Activated naive CD8-positive, alpha-beta T cell treated with anti-CD3 and anti-CD28 coated beads, Interleukin-2, amount 50 U/mL, for 24 hours (primary cell): Measurements from ENCODE around the gene SLC9A8.

ENCODE experiments used
- ATAC-seq: fragments of 150-1000 bp; cut with Tn5 transposase; one replicate; pipeline ENCODE4 v1.10.0; 2021
- DNase-seq: peaks from one replicate; pipeline ENCODE4 v3.0.0; 2021
- H3K27ac Mint-ChIP-seq: one replicate; pipeline ENCODE4 v1.8.0; 2021; ENCODE audit warnings: mild to moderate bottlenecking, mixed read lengths
- H3K27me3 Mint-ChIP-seq: one replicate; pipeline ENCODE4 v1.8.0; 2021; ENCODE audit warnings: mixed read lengths
- H3K36me3 Mint-ChIP-seq: one replicate; pipeline ENCODE4 v1.8.0; 2021; ENCODE audit warnings: low read depth, mixed read lengths
- H3K4me1 Mint-ChIP-seq: one replicate; pipeline ENCODE4 v1.8.0; 2021; ENCODE audit warnings: mixed read lengths
- H3K4me3 Mint-ChIP-seq: one replicate; pipeline ENCODE4 v1.8.0; 2021; ENCODE audit warnings: mild to moderate bottlenecking, moderate library complexity, mixed read lengths
- H3K9me3 Mint-ChIP-seq: one replicate; pipeline ENCODE4 v1.8.0; 2021; ENCODE audit warnings: mixed read lengths

SLC9A8 gene

DNA sequence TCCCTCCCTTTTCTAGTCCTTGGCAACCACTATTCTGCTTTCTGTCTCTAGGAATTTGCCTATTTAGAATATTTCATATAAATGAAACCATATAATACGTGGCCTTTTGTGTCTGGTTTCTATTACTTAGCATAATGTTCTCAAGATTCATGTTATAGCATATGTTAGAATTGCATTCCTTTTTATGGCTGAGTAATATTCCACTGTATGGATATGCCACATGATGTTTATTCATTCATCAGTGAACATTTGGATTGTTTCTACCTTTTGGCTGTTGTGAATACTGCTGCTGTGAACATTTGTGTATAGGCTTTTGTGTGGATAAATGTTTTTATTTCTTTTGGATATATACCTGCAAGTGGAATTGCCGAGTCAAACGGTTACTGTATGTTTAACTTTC is 7.1 kb downstream of the SLC9A8 start:
- H3K9me3 Mint-ChIP-seq: no peaks in the 10 kb centered on the region
- H3K36me3 Mint-ChIP-seq: peaks cover 67% of the 10 kb centered on the region
- no peak overlapping the region for H3K4me3 Mint-ChIP-seq
- no peaks in the 10 kb centered on the region for H3K27me3 Mint-ChIP-seq
- peaks cover 54% of the 10 kb centered on the region for H3K4me1 Mint-ChIP-seq
- no peak for ATAC-seq
- H3K27ac Mint-ChIP-seq: no peak overlapping the region
- no peak for DNase-seq

DNA sequence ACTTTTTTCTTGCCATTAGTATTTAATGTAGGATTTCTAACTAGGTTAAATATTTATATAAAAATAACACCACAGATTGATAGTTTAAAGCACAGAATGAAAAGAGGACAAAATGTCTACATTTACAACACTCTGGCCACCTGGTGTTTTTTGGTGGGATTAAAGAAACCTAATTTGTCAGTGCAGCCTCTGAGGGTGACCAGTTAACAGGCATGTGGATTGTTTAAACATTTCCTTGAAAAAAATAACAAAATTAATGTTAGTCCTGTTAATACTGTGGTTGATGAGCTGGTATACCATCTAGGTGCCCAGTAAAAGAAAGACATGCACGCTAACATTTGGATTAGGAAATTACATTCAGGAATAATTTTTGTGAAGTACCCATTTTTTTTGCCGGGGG is 8.8 kb downstream of the SLC9A8 start:
- H3K27ac Mint-ChIP-seq: peak overlapping the region; percentile 5
- peaks cover 51% of the 10 kb centered on the region for H3K4me1 Mint-ChIP-seq
- H3K4me3 Mint-ChIP-seq: no peak overlapping the region
- no peaks in the 10 kb centered on the region for H3K27me3 Mint-ChIP-seq
- H3K9me3 Mint-ChIP-seq: no peaks in the 10 kb centered on the region
- ATAC-seq: no peak
- H3K36me3 Mint-ChIP-seq: peaks cover 58% of the 10 kb centered on the region
- no peak for DNase-seq

DNA sequence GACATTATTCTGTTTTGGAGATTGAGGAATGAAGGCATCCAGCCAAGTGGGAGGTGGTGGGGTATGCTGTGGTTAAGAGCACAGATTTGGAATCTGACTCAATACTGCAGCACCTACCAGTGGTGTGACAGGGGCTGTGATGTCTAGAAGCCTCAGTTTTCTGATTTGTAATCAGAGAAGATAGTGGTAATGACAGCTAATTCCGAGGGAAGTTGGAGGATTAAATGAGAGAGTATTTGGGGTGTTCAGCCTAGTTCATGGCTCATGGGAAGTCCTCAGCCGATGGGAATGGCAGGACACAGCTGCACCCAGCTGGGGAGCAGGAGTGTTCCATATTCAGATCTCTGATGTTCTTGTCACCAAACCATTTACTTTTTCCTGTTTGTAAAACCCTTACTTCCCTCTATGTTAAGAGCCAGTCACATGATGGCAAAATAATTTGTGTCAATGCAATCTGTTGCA is 9.3 kb downstream of the SLC9A8 start:
- DNase-seq (no peak), ATAC-seq (peak; percentile 57)
- H3K36me3 Mint-ChIP-seq: peaks cover 57% of the 10 kb centered on the region

DNA sequence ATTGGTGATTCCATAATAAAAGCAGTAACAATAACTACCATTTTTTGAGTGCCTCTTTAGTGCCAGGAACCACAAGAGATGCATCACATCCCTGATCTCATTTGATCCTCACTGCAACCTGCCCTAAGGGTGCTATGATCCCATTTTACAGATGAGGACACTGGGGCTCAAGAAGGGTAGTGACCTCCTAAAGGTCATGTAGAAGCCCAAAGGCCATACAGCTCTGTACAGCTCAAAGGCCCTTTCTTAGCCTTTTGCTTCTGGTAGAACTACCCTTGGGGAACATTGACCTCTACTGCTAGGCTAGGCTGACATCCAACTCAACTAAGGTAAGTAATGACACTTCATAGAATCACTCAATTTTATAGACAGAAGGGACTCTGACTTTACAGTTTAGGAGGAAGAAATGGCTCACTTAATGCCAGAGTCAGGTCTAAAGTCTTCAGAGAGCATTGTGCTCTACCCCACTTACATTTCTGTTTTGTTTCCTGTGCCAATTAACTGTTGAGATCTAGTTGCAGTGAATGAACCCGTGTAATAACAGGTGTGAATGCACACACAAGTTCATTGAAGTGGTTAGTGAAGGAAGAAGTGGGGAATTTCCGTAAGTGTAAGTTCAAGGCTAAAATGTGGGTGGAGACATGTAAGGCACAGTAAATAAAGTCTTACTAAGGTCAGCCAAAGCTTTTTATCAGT is 10.7 kb downstream of the SLC9A8 start:
- Mint-ChIP-seq H3K9me3 (no peaks in the 10 kb centered on the region), H3K27me3 (no peaks in the 10 kb centered on the region), H3K4me3 (no peak overlapping the region), H3K4me1 (peaks cover 48% of the 10 kb centered on the region), H3K27ac (peak overlapping the region; percentile 68), H3K36me3 (peaks cover 50% of the 10 kb centered on the region)
- peak; percentile 71 for ATAC-seq
- no peak for DNase-seq

More for the DNA sequence above, 9.3 kb downstream of the SLC9A8 start:
- H3K4me3 Mint-ChIP-seq: no peak overlapping the region
- H3K27ac Mint-ChIP-seq: peak overlapping the region; percentile 5
- no peaks in the 10 kb centered on the region for H3K27me3 Mint-ChIP-seq
- peaks cover 50% of the 10 kb centered on the region for H3K4me1 Mint-ChIP-seq
- no peaks in the 10 kb centered on the region for H3K9me3 Mint-ChIP-seq

DNA sequence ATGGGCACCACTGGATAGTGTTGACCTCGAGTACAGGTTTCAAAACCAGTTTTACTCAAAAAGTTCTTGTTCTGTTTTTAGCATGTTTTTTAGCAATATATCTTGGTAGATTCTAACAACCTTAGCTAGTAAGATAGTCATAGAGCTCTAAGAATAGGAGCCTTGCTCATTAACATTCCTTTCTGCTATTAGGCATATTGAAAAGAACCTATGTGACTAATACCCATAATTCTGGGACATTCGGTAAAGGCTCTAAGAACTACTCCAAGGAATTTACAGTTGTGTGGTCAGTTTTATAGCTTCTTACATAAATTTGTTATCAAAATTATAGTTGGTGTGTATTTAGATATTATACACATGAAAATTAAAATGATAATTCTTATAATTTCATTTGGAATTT is 11.6 kb downstream of the SLC9A8 start:
- Mint-ChIP-seq H3K27me3 (no peaks in the 10 kb centered on the region), H3K9me3 (no peaks in the 10 kb centered on the region), H3K27ac (peak overlapping the region; percentile 68), H3K4me1 (peaks cover 47% of the 10 kb centered on the region), H3K36me3 (peaks cover 44% of the 10 kb centered on the region), H3K4me3 (no peak overlapping the region)
- ATAC-seq (no peak), DNase-seq (no peak)

DNA sequence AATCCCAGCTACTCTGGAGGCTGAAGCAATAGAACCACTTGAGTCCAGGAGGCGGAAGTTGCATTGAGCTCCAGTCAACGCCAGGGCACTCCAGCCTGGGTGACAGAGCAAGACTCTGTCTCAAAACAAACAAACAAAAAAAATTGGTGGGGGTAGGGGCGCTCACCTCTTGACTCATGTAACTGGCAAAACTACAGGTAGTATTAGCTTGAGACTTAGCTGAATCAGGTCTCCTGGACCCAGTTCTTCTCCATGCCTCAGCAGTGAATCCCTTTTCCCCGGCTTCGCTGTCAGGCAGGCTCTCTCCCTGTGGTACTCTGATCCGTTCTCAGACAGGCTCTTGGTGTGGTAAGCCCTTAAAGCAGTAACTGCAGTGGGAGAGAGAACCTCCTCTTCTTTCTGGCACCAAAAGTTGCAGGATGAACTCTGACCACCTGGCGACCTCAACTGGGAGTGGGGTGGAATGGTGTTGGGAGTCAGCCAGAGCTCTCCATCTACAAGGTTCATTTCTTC is 12.9 kb downstream of the SLC9A8 start:
- ATAC-seq: no peak
- Mint-ChIP-seq H3K4me3 (no peak overlapping the region), H3K36me3 (peaks cover 38% of the 10 kb centered on the region), H3K27me3 (no peaks in the 10 kb centered on the region), H3K27ac (no peak overlapping the region), H3K4me1 (peaks cover 38% of the 10 kb centered on the region), H3K9me3 (no peaks in the 10 kb centered on the region)
- DNase-seq: no peak

DNA sequence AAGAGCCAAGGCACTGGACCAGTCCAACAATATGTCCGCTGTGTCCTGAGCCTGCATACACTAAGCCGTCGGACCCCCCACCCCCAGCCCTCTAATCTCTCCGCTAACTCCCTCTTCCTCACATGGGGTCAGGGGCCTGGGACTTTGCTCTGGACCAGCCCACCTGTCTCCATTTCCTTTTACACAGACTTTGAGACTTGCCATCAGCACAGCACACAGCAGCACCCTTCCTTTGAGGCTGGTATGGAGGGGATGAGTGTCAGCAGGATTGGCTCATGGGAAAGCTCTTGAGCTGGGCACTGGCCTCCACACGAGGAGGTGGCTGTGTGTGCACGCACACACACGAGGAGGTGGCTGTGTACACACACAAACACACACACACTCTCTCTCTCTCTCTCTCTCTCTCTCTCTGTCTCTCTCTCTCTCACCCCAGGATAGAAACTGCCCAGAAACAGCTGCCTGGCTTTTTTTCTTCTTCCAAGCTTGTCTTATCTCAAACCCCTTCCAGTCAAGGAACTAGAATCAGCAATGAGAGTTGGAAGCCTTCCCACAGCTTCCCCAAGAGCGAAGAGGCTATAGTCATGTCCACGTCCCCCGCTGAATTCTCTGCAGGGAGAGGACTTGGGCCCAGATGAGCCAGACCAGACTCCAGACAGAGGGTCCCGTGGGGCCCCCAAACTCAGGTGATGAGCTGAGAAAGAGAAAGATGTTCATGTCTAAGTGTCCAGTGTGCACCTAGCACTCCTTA is 18.6 kb downstream of the SLC9A8 start:
- no peak overlapping the region for H3K27ac Mint-ChIP-seq
- H3K9me3 Mint-ChIP-seq: no peaks in the 10 kb centered on the region
- no peaks in the 10 kb centered on the region for H3K27me3 Mint-ChIP-seq
- no peak overlapping the region for H3K4me3 Mint-ChIP-seq
- ATAC-seq (no peak), DNase-seq (no peak)
- no peaks in the 10 kb centered on the region for H3K4me1 Mint-ChIP-seq
- H3K36me3 Mint-ChIP-seq: peaks cover 13% of the 10 kb centered on the region

DNA sequence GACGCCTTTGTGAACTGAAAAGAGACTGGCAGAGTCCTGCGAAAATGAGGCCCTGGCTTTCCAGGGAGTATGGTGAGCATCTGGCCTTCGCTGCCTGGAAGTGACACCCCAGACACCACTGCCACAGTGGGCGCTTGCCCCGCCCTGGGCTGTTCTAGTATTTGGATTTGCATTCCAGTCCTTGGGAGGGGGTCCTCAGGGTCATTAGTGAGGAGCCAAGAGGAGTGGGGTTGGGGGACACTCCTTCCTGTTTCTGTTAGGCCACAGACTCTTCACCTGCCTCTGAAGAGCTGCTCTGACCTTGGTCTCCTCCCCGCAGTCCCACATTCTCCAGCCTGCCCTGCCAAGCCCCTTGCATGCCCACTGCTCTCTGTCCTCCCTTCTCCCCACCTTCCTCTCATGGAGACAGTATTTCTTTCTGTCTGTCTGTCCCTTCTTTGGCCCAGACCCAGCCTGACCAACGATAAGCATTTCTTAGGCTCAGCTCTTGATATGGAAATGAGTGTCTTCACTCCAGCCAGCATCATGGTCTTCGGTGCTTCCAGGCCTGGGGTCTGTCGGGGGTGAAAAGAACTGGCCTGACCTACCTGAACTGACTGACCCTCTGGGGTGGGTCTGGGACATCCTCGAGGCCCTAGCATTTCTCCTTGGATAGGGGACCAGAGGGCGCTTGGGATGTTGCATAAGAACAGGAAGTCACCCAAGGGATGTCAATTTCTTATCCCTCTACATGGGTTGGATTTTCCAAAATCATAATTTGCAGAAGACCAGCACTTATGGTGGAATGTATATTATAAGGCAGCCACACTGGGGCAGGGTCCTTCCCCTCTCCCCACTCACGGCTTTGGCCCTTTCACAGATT is 19.4 kb downstream of the SLC9A8 start:
- DNase-seq (no peak), ATAC-seq (no peak)

DNA sequence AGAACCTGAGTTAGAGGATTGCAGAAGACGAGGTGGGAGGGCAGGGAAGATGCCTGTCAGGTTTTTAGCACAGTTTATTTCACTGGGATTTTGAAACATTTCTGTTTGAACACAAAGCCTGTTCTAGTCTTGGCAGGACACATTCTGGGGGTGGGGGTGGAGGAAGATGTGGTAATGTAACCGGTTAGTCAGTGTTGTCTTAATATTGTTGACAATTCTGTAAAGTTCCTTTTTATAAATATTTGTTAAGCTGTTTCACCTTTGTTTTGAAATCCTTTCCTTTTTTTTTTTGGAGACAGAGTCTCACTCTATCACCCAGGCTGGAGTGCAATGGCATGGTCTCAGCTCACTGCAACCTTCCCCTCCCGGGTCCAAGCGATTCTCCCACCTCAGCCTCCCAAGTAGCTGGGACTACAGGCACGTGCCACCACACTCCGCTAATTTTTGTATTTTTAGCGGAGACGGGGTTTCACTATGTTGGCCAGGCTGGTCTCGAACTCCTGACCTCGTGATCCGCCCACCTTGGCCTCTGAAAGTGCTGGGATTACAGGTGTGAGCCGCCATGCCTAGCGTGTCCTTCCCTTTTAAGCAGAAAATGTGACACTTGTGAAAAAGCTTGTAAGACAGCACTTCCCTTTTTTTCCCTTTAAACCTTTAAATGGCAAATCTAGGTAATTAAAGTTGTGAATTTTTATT is 20.2 kb downstream of the SLC9A8 start:
- Mint-ChIP-seq H3K4me3 (no peak overlapping the region), H3K4me1 (no peaks in the 10 kb centered on the region), H3K27me3 (no peaks in the 10 kb centered on the region), H3K36me3 (peaks cover 11% of the 10 kb centered on the region), H3K9me3 (no peaks in the 10 kb centered on the region), H3K27ac (no peak overlapping the region)
- DNase-seq (no peak), ATAC-seq (no peak)

More for the DNA sequence above, 19.4 kb downstream of the SLC9A8 start:
- no peaks in the 10 kb centered on the region for H3K9me3 Mint-ChIP-seq
- peaks cover 11% of the 10 kb centered on the region for H3K36me3 Mint-ChIP-seq
- H3K4me1 Mint-ChIP-seq: no peaks in the 10 kb centered on the region
- no peak overlapping the region for H3K27ac Mint-ChIP-seq
- no peak overlapping the region for H3K4me3 Mint-ChIP-seq
- no peaks in the 10 kb centered on the region for H3K27me3 Mint-ChIP-seq

DNA sequence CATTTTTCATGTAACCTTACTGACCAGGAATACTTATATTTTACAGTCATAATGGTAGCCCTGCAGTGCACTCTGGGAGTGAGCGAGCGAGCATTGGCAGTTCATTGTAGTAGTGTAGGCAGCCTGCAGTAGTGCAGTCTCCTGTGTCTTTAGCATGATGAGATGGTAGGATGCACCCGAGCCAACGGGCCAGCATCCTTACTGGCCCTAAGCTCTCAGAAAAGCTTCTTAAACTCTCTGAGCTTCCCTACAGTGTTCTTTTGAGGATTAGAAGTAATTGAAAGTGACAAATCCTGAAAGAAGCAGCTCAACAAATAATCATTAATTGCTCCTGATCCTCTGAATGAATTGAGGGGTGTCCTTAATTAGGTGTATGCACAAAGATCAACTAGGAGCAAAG is 20.9 kb downstream of the SLC9A8 start:
- H3K9me3 Mint-ChIP-seq: no peaks in the 10 kb centered on the region
- ATAC-seq (no peak), DNase-seq (no peak)
- no peak overlapping the region for H3K4me3 Mint-ChIP-seq
- no peaks in the 10 kb centered on the region for H3K27me3 Mint-ChIP-seq
- peaks cover 11% of the 10 kb centered on the region for H3K36me3 Mint-ChIP-seq
- H3K4me1 Mint-ChIP-seq: no peaks in the 10 kb centered on the region
- H3K27ac Mint-ChIP-seq: no peak overlapping the region

DNA sequence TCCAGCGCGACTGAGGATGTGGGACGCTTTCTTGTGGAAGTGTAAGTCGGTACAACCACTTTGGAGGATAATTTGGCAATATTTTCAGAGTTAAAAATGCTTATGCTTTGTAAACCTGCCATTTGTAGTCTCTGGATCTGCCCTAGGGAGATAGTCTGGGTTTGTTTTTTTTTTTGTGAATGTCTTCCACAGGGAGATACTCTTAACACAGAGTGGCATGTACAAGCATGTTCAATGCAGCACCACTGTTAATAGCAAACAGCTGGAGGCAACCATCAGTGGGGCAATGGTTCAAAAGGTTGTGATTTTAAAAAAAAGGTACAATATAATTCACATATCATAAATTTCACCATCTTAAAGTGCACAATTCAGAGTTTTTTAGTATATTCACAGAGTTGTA is 22.4 kb downstream of the SLC9A8 start:
- no peak overlapping the region for H3K27ac Mint-ChIP-seq

DNA sequence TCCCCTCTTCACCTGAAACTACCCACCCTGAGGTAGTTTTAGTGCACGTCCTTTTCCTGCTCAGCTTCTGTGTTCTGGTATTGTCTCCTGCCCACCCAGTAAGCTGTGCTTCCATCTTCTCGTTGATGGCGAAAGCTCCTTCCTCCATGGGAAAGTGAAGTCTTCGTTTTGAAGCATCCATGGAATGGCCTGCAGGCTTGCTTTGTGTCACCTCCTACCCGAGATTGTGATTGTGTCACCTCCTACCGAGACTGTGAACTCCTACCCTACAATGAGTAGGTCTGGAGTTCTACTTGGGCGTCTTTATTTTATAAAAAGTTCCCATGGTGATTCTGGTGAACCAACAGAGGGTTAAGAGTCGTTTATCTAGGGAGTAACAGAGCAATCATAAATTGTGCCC is 25.9 kb downstream of the SLC9A8 start:
- Mint-ChIP-seq H3K4me3 (no peak overlapping the region), H3K4me1 (no peaks in the 10 kb centered on the region), H3K36me3 (peaks cover 26% of the 10 kb centered on the region), H3K27me3 (no peaks in the 10 kb centered on the region), H3K9me3 (no peaks in the 10 kb centered on the region), H3K27ac (no peak overlapping the region)
- no peak for DNase-seq
- ATAC-seq: no peak

More for the DNA sequence above, 22.4 kb downstream of the SLC9A8 start:
- Mint-ChIP-seq H3K36me3 (peaks cover 15% of the 10 kb centered on the region), H3K4me1 (no peaks in the 10 kb centered on the region), H3K9me3 (no peaks in the 10 kb centered on the region), H3K27me3 (no peaks in the 10 kb centered on the region), H3K4me3 (no peak overlapping the region)
- no peak for ATAC-seq
- no peak for DNase-seq

DNA sequence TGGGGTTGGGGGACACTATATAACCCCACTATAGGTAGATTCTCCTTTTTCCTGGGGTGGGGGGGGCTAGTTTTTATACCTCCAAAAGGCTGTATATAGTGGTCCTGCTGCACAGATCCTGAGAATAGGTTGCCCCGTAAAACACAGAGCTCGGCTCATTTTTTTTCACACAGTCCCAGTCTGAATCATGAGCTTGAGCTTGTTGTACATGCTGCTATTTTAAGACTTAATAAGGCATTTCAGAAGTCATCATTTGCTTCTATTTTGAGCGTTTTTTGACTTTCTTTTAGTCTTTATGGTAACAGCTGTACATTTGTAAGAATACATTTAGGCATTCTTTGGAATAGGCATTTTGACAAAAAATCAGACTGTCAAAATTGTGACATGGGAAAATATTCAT is 30.5 kb downstream of the SLC9A8 start:
- DNase-seq (no peak), ATAC-seq (no peak)
- Mint-ChIP-seq H3K4me1 (no peaks in the 10 kb centered on the region), H3K9me3 (no peaks in the 10 kb centered on the region), H3K36me3 (peaks cover 20% of the 10 kb centered on the region), H3K27ac (no peak overlapping the region), H3K4me3 (no peak overlapping the region), H3K27me3 (no peaks in the 10 kb centered on the region)

DNA sequence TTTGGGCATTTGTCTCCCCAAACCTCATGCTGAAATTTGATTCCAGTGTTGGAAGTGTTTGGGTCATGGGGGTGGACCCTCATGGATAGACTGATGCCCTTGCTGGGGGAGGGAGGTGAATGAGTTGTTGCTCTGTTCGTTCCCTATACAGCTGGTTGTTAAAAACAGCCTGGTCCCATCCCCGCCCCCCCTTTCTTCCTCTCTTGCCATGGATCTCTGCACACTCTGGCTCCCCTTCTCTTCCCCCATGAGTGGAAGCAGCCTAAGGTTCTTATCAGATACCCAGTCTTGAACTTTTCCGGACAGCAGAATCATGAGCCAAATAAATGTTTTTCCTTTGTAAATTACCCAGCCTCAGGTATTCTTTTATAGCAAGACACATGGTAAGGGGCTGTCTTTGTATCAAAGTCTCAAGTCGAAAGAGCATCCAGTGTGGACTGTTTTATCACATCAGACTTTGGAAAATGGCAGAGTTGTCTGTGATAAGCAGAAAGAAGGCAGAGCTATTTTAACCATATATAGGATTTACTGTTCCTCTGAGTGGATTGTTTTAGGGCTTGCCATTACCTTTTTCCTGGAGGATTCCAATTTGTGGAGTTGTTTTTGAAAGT is 31.2 kb downstream of the SLC9A8 start:
- Mint-ChIP-seq H3K27me3 (no peaks in the 10 kb centered on the region), H3K4me3 (no peak overlapping the region), H3K36me3 (peaks cover 26% of the 10 kb centered on the region), H3K27ac (no peak overlapping the region), H3K4me1 (no peaks in the 10 kb centered on the region), H3K9me3 (no peaks in the 10 kb centered on the region)
- ATAC-seq: no peak
- DNase-seq: no peak
